ENCODE data around the gene SAMM50.
A peak's percentile ranks its signal among the peaks of the same experiment; 100 is the strongest.

Gene SAMM50

GRCh38 chr22:44020981-44021380, 65.7 kb downstream of the SAMM50 start:
- no peak for DNase-seq (ENCODE audit: low spot score)
- TF ChIP-seq, protein P1, sequence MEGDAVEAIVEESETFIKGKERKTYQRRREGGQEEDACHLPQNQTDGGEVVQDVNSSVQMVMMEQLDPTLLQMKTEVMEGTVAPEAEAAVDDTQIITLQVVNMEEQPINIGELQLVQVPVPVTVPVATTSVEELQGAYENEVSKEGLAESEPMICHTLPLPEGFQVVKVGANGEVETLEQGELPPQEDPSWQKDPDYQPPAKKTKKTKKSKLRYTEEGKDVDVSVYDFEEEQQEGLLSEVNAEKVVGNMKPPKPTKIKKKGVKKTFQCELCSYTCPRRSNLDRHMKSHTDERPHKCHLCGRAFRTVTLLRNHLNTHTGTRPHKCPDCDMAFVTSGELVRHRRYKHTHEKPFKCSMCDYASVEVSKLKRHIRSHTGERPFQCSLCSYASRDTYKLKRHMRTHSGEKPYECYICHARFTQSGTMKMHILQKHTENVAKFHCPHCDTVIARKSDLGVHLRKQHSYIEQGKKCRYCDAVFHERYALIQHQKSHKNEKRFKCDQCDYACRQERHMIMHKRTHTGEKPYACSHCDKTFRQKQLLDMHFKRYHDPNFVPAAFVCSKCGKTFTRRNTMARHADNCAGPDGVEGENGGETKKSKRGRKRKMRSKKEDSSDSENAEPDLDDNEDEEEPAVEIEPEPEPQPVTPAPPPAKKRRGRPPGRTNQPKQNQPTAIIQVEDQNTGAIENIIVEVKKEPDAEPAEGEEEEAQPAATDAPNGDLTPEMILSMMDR (IDR thresholded peaks at IDR 0.05; ENCODE audit: extremely low read depth, missing control alignments): no peak

GRCh38 chr22:44023404-44024287, 68.4 kb downstream of the SAMM50 start:
- TF ChIP-seq, protein P1 (IDR thresholded peaks at IDR 0.05; ENCODE audit: extremely low read depth, missing control alignments): no peak
- peak; percentile 86 for DNase-seq (ENCODE audit: low spot score)

GRCh38 chr22:44024288-44024921, 69.2 kb downstream of the SAMM50 start, which contains the start of gene PARVB:
PARVB (plus strand) TSS chr22:44024302; CDS start chr22:44024340, 38 bp downstream.
- TF ChIP-seq, protein P1 (IDR thresholded peaks at IDR 0.05; ENCODE audit: extremely low read depth, missing control alignments): no peak
- peak; percentile 64 for DNase-seq (ENCODE audit: low spot score)

- TF ChIP-seq, protein P1 (IDR thresholded peaks at IDR 0.05; ENCODE audit: extremely low read depth, missing control alignments): no peak
- DNase-seq (ENCODE audit: low spot score): peak; percentile 93
These were observed 70.2 kb downstream of the SAMM50 start for GRCh38 chr22:44025171-44026065.

- TF ChIP-seq, protein P1 (IDR thresholded peaks at IDR 0.05; ENCODE audit: extremely low read depth, missing control alignments): no peak
- no peak for DNase-seq (ENCODE audit: low spot score)
These were observed 70.9 kb downstream of the SAMM50 start for GRCh38 chr22:44026066-44026629.

DNA sequence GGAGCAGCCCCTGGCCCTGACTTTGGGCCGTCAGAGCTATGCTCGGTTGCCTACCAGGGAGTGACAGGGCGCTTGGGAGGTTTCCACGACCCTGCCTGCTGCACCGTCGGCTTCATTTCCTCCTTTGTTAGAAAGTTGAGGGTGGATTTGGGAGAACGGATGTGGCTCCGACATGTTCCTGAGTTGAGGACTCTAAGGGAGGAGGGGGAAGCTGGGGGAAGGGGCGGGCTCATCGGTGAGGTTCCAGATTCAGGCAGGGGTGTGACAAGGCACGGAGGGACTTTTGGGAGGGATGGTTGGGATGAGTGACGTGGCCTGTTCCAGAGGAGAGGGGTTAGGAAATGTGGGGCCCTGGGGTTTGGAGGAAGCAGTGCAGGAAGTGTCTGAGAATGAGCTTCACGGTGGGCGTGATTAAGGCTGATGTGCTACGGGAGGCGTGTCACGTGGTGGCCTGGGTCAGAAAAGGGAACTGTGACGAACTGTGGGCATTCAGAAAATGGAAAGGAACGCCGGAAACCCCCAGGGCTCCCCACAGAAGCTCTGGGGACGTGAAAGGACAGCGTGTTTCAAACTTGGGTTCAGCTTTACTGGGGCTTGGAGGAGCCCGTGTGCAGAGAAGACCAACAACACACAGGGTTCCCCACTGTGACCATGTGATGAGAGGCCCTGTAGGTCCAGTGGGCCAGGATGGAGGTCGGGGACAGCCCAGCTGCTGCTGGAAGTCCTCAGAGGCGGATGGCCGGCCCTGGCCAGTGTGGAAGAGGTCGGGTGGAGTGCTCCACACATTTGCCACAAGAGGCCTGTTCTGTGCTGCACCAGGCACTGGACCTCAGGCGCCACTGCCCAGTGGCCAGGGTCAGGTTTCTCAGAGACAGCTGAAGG, 71.6 kb downstream of the SAMM50 start:
- DNase-seq (ENCODE audit: low spot score): peak; percentile 92
- TF ChIP-seq, protein P1 (IDR thresholded peaks at IDR 0.05; ENCODE audit: extremely low read depth, missing control alignments): no peak
